Left ventricle myocardium superior (tissue), 1 donor: Measurements from ENCODE around the gene MAP3K3. TPM values are rescaled to one million over a fixed set of nuclear protein-coding genes. Genes with fewer than 3 reads are reported as not detected.

Experiments
- ATAC-seq: fragments of 200-7000 bp; cut with Tn5 transposase; one replicate; pipeline ENCODE4 v1.9.1; 2020; ENCODE audit warnings: mild to moderate bottlenecking, moderate library complexity
- DNase-seq: peaks from one replicate; pipeline ENCODE4 v3.0.0-alpha.2; 2020
- intact Hi-C: fragments of 100-400 bp; cut with micrococcal nuclease; formaldehyde crosslinking; loops from one replicate; pipeline ENCODE4 v1.11.0; 2022
- long read RNA-seq: library from polyadenylated mRNA; unstranded; transcript quantifications from one replicate; pipeline ENCODE4 v2.0.0, GENCODE V29; 2021
- total RNA-seq: library from RNA; stranded (reverse); fragmentation: NEBNext Ultra II Directional; extraction: Animal tissue kit (Norgen Biotek cat#: 25700); gene quantifications from one replicate; pipeline ENCODE4 v1.2.1, GENCODE V29; 2021
- donor health status: DM: no; HTN: yes; CAD: no; lungs with severe emphysema.

The MAP3K3 gene
- 36.9 TPM for total RNA-seq
- long read RNA-seq, full-length matches to known transcripts = 44 of 82 reads
- long read RNA-seq, partial matches to known transcripts = 26 of 82 reads
- long read RNA-seq, other reads (novel, unspliced or antisense) = 12 of 82 reads

GRCh38 chr17:63621684-63622573, at the start of gene MAP3K3:
MAP3K3 (plus strand) TSS chr17:63622417; CDS start chr17:63622760, 343 bp downstream.
- DNase-seq (peak; percentile 99), ATAC-seq (peak; percentile 95)
- intact Hi-C loops = no loop called here

- ATAC-seq (no peak), DNase-seq (no peak)
- intact Hi-C loops = no loop called here
These were observed 48.6 kb upstream of the MAP3K3 start for GRCh38 chr17:63573634-63574033.

DNA sequence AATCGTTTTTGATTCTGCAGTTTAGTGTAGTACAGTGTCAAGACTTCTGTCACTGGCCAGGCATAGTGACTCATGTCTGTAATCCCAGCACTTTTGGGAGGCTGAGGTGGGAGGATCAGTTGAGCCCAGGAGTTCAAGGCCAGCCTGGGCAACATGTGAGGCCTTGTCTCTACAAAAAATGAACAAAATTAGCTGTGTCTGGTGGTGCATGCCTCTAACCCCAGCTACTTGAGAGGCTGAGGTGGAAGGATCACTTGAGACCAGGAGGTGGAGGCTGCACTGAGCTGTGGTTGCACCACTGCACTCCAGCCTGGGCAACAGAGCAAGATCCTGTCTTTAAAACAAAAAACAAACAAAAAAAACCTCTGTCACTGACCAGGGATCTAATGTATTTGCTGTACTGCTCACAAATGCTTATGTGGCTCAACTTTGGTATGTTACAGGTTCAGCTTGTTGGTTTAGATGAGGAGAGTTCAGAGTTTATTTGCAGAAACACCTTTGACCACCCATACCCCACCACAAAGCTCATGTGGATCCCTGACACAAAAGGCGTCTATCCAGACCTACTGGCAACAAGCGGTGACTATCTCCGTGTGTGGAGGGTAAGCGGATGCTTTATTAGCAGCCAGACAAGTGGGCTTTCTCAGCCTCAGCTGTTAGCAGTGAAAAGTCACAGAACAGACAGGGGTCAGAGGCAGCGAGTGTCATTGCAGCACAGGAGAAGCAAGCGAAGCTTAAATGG, 44.0 kb upstream of the MAP3K3 start:
- intact Hi-C loops = no loop called here
- ATAC-seq = no peak
- DNase-seq = no peak

DNA sequence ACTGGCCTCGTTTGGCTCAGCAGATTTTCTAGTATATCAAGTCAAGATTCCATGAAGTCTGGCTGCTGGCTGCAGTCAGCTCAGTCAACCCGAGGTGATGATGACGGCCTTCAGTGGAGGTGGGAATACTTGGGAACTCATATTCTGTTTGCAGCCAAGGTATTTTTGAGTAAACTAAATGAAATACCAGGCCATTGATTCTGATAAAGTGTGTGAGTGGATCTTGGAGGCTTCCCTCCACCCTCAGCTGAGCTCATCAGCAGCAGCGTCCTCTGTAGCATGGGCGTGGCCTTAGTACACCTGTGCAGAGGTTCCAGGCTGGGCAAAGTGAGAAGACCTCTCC, 43.5 kb upstream of the MAP3K3 start:
- ATAC-seq = no peak
- no peak for DNase-seq
- intact Hi-C loops = no loop called here

DNA sequence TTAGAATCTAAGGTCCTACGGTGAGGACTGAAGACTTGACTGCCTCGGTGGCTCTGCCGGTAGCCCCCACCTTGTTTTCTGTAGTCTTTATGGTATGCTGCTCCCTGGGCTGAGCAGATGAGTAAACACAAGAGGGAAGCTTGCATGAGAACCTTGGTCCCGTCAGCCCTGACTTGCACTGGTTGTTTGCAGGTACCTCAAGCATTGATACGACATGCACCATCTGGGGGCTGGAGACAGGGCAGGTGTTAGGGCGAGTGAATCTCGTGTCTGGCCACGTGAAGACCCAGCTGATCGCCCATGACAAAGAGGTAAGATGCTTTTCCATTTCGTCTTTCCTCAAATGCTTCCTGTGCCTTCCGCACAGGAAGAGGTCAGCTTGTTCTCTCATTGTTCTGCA, 42.6 kb upstream of the MAP3K3 start:
- intact Hi-C loops = no loop called here
- ATAC-seq (no peak), DNase-seq (no peak)

GRCh38 chr17:63587770-63588169, 34.4 kb upstream of the MAP3K3 start:
- intact Hi-C loops = no loop called here
- DNase-seq = no peak
- no peak for ATAC-seq

DNA sequence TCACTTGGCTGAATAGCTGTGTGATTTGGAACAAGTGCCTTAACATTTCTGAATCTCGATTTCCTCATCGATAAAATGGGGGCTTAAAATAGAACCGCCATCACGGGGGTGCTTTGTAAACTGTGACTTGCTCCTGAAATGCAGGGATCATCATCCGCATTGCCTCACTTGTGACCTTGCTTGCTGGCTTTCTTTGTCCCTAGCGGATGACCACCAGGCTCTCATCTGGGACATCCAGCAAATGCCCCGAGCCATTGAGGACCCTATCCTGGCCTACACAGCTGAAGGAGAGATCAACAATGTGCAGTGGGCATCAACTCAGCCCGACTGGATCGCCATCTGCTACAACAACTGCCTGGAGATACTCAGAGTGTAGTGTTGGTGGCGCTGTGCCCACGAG, 33.4 kb upstream of the MAP3K3 start:
- no peak for ATAC-seq
- intact Hi-C loops = no loop called here
- DNase-seq = no peak

DNA sequence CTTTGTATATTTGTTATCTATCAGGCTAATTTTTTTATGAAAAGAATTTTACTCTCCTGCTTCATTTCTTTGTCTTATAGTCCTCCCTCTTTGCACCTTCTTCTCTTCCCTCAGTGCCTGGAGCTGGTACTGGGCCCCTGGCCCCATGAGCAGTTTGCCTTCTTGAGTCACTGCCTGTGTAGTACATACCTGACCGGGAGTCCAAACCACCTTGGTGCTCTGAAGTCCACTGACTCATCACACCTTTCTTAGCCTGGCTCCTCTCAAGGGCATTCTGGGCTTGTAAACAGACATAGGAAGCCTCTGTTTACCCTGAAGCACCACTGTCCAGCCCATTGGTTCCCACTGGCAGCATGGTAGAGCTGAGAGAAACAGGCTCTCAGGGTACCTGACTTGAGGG, 32.6 kb upstream of the MAP3K3 start:
- ATAC-seq (no peak), DNase-seq (no peak)
- intact Hi-C loops = no loop called here

- ATAC-seq (no peak), DNase-seq (no peak)
- intact Hi-C loops = no loop called here
These were observed 29.4 kb upstream of the MAP3K3 start for GRCh38 chr17:63592797-63593196.

GRCh38 chr17:63595132-63595531, 27.1 kb upstream of the MAP3K3 start:
- no peak for ATAC-seq
- intact Hi-C loops = no loop called here
- DNase-seq = no peak

DNA sequence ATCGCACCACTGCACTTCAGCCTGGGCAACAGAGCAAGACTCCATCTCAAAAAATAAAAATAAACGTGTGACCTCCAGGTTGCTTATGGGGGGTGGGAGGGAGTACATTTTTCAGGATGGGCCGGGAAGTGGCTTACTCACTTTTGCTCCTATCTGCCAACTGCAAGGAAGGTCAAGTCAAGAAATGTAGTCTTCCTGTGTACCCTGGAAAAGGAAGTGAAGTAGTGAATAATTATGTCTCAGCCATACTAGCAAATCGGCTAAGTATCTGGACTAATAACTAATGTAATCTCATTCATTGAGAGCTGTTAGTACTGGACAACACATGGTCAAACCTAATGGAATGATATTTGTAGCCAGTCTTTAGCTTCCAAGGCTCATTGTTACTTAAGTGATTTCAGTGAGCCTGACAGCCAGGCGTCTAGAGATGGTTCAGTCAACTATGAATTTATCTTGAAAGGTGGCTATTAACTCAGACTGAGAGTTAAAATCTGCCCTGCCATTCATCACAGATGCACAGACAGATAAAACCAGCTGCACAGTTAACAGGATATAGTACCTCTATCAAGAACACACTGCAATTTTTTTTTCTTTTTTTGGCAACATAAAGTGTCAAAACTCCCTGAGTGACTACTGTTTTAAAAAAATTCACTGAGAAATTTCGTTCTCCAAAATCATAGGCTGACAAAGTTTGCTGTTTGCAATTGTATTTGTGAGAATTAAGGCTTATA, 25.2 kb upstream of the MAP3K3 start:
- intact Hi-C loops = no loop called here

GRCh38 chr17:63598281-63598680, 23.9 kb upstream of the MAP3K3 start:
- DNase-seq (no peak), ATAC-seq (no peak)
- intact Hi-C loops = no loop called here

More for the DNA sequence above, 25.2 kb upstream of the MAP3K3 start:
- no peak for DNase-seq
- no peak for ATAC-seq

DNA sequence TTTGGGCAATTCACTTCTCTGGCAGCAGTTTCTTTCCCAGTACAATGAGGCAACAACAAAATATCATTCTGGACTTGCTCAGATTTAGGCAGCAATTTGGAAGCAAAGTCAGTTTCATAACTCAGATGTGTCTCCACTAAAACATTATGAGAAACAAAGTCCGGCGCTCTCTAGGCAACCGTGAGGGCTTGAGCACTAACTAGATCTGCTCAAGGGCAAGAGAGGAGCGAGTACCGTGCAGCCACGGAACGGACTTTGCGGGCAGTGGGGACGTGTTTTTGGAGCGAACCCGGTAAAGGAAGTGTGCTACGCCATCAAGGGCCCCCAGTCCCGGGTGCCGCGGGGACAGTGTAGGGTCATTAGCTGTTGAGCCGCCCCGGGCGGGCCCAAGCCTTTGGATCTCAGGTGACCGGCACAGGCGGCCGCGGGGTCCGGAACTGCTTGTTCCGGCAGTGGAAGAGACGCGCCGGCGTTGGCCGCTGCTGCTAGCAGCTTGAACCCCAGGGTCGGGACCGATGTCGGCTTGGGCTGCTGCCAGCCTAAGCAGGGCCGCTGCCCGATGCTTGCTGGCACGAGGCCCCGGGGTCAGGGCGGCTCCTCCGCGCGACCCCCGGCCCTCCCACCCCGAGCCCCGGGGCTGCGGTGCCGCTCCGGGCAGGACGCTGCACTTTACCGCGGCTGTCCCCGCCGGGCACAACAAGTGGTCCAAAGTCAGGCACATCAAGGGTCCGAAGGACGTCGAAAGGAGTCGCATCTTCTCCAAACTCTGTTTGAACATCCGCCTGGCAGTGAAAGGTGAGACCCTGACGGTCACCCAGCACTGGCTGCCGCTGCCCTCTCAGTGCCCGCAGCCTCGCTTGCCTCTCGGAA, 21.4 kb upstream of the MAP3K3 start, which contains the start of gene TACO1:
Gene TACO1, plus strand, starts transcription at position 327 of the 870 bp plus-strand sequence. Its CDS starts 189 bp downstream, at position 516.
- intact Hi-C loops = no loop called here
- ATAC-seq (peak; percentile 98), DNase-seq (peak; percentile 87)

DNA sequence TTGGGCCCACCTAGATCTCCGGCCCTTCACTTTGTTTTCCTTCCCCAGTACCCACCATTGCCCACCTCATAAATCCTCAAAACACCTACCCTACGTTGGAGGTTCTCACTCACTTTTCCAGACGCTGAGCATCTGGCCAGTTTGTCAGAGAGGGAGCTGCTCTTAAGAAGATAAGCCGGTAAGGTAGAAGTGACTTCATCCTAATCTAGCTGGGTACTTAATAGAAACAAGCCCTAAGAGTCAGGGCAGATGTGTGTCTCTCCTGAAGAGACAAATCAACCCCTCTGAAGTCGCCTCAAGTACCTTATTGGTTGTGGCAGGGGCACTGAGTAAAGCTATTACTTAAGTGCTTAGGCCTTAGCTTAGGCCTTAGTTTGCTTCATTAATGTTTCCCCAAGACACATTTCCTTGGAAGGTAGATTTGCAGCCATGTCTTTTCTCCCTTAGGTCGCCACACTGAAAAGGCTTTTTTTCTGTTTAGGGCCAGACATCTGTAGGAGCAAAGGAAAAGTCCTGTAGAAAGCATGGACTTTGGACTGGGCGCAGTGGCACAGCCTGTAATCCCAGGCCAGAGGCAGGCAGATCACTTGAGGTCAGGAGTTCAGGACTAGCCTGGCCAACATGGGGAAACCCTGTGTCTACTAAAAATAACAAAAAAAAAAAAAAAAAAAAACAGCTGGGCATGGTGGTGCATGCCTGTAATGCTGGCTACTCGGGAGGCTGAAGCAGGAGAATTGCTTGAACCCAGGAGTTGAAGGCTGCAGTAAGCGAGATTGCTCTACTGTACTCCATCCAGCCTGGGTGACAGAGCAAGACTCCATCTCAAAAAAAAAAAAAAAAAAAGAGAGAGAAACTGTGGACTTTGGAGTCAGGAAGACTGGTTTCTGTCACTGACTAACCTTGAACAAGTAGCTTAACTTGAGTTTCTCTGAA, 20.5 kb upstream of the MAP3K3 start:
- intact Hi-C loops = no loop called here
- DNase-seq (no peak), ATAC-seq (peak; percentile 4)

- no peak for ATAC-seq
- no peak for DNase-seq
- intact Hi-C loops = loop anchor here (5.0 kb wide), 1 partner anchor 183 kb away; no protein-coding TSS in a partner anchor
These were observed 12.2 kb upstream of the MAP3K3 start for GRCh38 chr17:63609816-63610573.

- no peak for ATAC-seq
- intact Hi-C loops = loop anchor here (5.0 kb wide), 1 partner anchor 184 kb away; no protein-coding TSS in a partner anchor
- no peak for DNase-seq
These were observed 11.4 kb upstream of the MAP3K3 start for GRCh38 chr17:63610854-63611253.

GRCh38 chr17:63611354-63611753, 10.9 kb upstream of the MAP3K3 start:
- ATAC-seq = no peak
- no peak for DNase-seq
- intact Hi-C loops = loop anchor here (5.0 kb wide), 1 partner anchor 184 kb away; no protein-coding TSS in a partner anchor
